ENCODE measurements around the gene PUS7.
A peak's percentile ranks its signal among the peaks of the same experiment; 100 is the strongest.
"Not testable (repeated sequence)": the region's sequence is repeated elsewhere in the genome, so short reads cannot be mapped to it uniquely, and the experiment has no call there.

Gene PUS7

GRCh38 chr7:105532709-105533460 lies 10.8 kb upstream of the PUS7 start:
- TF ChIP-seq ZFX (IDR thresholded peaks at IDR 0.05; ENCODE audit: borderline replicate concordance) (no peak), CTCF (IDR thresholded peaks at IDR 0.05) (no peak)
- peak overlapping the region; percentile 84 for H3K27ac ChIP-seq

- TF ChIP-seq ZFX (IDR thresholded peaks at IDR 0.05; ENCODE audit: borderline replicate concordance) (no peak), CTCF (IDR thresholded peaks at IDR 0.05) (peak; percentile 99)
- peak within 1 kb of the TSS; percentile 84 for H3K27ac ChIP-seq
Observed at GRCh38 chr7:105531792-105532671, 10.0 kb upstream of the PUS7 start, which contains the start of gene RINT1. Gene RINT1 (plus strand): TSS chr7:105532201. CDS start chr7:105532316, 115 bp downstream.

- TF ChIP-seq ZFX (IDR thresholded peaks at IDR 0.05; ENCODE audit: borderline replicate concordance) (no peak), CTCF (IDR thresholded peaks at IDR 0.05) (no peak)
- no peak overlapping the region for H3K27ac ChIP-seq
Observed at GRCh38 chr7:105530546-105530945, 8.5 kb upstream of the PUS7 start.

GRCh38 chr7:105530126-105530525 lies 8.1 kb upstream of the PUS7 start:
- TF ChIP-seq ZFX (IDR thresholded peaks at IDR 0.05; ENCODE audit: borderline replicate concordance) (no peak), CTCF (IDR thresholded peaks at IDR 0.05) (no peak)
- H3K27ac ChIP-seq = no peak overlapping the region

- peak overlapping the region; percentile 35; the same call in 1 of the 2 replicates for H3K27ac ChIP-seq
Observed at GRCh38 chr7:105527737-105528136, 5.7 kb upstream of the PUS7 start.

- no peak overlapping the region for H3K27ac ChIP-seq
- TF ChIP-seq CTCF (IDR thresholded peaks at IDR 0.05) = no peak
- TF ChIP-seq ZFX (IDR thresholded peaks at IDR 0.05; ENCODE audit: borderline replicate concordance) = no peak
Observed at GRCh38 chr7:105524840-105525239, 2.8 kb upstream of the PUS7 start.

GRCh38 chr7:105524423-105524822 lies 2.4 kb upstream of the PUS7 start:
- not testable (repeated sequence) for H3K27ac ChIP-seq

- TF ChIP-seq CTCF (IDR thresholded peaks at IDR 0.05) (no peak), ZFX (IDR thresholded peaks at IDR 0.05; ENCODE audit: borderline replicate concordance) (no peak)
- peak overlapping the region; percentile 90 for H3K27ac ChIP-seq
Observed at GRCh38 chr7:105521027-105521716, 899 bp downstream of the PUS7 start.

- peak overlapping the region; percentile 90 for H3K27ac ChIP-seq
Observed at GRCh38 chr7:105520620-105521019, 1.5 kb downstream of the PUS7 start.
